HEK293 (cell line): ENCODE measurements around the gene ZBTB4.
A peak's percentile ranks its signal among the peaks of the same experiment; 100 is the strongest.

ENCODE experiments used
- GLIS2 ChIP-seq: fragments of 450-650 bp; formaldehyde crosslinking; IDR thresholded peaks from 2 replicates; pipeline ENCODE4 v1.5.1; 2016; ENCODE audit warnings: missing biosample characterization, missing genetic modification characterization
- IKZF3 ChIP-seq: fragments of 450-650 bp; IDR thresholded peaks from 2 replicates; pipeline ENCODE4 v1.5.0; 2018; ENCODE audit warnings: missing biosample characterization, mild to moderate bottlenecking, missing genetic modification characterization, moderate library complexity
- PRDM4 ChIP-seq: fragments of 450-650 bp; formaldehyde crosslinking; IDR thresholded peaks from 2 replicates; pipeline ENCODE4 v1.5.1; 2017; ENCODE audit warnings: missing biosample characterization, missing genetic modification characterization
- REST ChIP-seq: fragments of 450-650 bp; formaldehyde crosslinking; IDR thresholded peaks from 2 replicates; pipeline ENCODE4 v1.5.1; 2016; ENCODE audit warnings: missing biosample characterization, missing genetic modification characterization
- SCRT2 ChIP-seq: fragments of 450-650 bp; formaldehyde crosslinking; IDR thresholded peaks from 2 replicates; pipeline ENCODE4 v1.5.1; 2016; ENCODE audit warnings: missing biosample characterization, missing genetic modification characterization
- ZBTB26 ChIP-seq: fragments of 450-650 bp; formaldehyde crosslinking; optimal IDR thresholded peaks from 2 replicates; pipeline ENCODE3; 2016; ENCODE audit warnings: missing biosample characterization, mild to moderate bottlenecking, missing genetic modification characterization
- ZFP69B ChIP-seq: fragments of 450-650 bp; formaldehyde crosslinking; IDR thresholded peaks from 2 replicates; pipeline ENCODE4 v1.5.1; 2016; ENCODE audit warnings: missing biosample characterization, missing genetic modification characterization
- ZNF112 ChIP-seq: fragments of 450-650 bp; formaldehyde crosslinking; IDR thresholded peaks from 2 replicates; pipeline ENCODE4 v1.5.0; 2017; ENCODE audit warnings: missing biosample characterization, missing genetic modification characterization
- ZNF121 ChIP-seq: fragments of 450-650 bp; formaldehyde crosslinking; IDR thresholded peaks from 2 replicates; pipeline ENCODE4 v1.5.1; 2016; ENCODE audit warnings: missing biosample characterization, missing genetic modification characterization
- ZNF138 ChIP-seq: fragments of 450-650 bp; formaldehyde crosslinking; IDR thresholded peaks from 2 replicates; pipeline ENCODE4 v1.5.1; 2016; ENCODE audit warnings: missing biosample characterization, missing genetic modification characterization, borderline replicate concordance
- ZNF140 ChIP-seq: fragments of 450-650 bp; formaldehyde crosslinking; IDR thresholded peaks from 2 replicates; pipeline ENCODE4 v1.5.1; 2016; ENCODE audit warnings: missing biosample characterization, missing genetic modification characterization
- ZNF248 ChIP-seq: fragments of 450-650 bp; formaldehyde crosslinking; IDR thresholded peaks from 2 replicates; pipeline ENCODE4 v1.5.1; 2017; ENCODE audit warnings: missing biosample characterization, missing genetic modification characterization
- ZNF350 ChIP-seq: fragments of 450-650 bp; formaldehyde crosslinking; IDR thresholded peaks from 2 replicates; pipeline ENCODE4 v1.5.0; 2017; ENCODE audit warnings: missing biosample characterization, mild to moderate bottlenecking, missing genetic modification characterization
- ZNF362 ChIP-seq: fragments of 450-650 bp; formaldehyde crosslinking; IDR thresholded peaks from 2 replicates; pipeline ENCODE4 v1.5.1; 2016; ENCODE audit warnings: missing biosample characterization, missing genetic modification characterization
- ZNF501 ChIP-seq: fragments of 450-650 bp; formaldehyde crosslinking; IDR thresholded peaks from 2 replicates; pipeline ENCODE4 v1.5.1; 2016; ENCODE audit warnings: missing biosample characterization, missing genetic modification characterization
- ZNF629 ChIP-seq: fragments of 450-650 bp; formaldehyde crosslinking; IDR thresholded peaks from 2 replicates; pipeline ENCODE4 v1.5.1; 2017; ENCODE audit warnings: missing biosample characterization, missing genetic modification characterization
- ZSCAN16 ChIP-seq: fragments of 450-650 bp; formaldehyde crosslinking; IDR thresholded peaks from 2 replicates; pipeline ENCODE4 v1.5.1; 2016; ENCODE audit warnings: missing biosample characterization, missing genetic modification characterization
- TF ChIP-seq, protein P1 (sequence below): fragments of 450-650 bp; formaldehyde crosslinking; IDR thresholded peaks from 2 replicates; pipeline ENCODE4 v1.5.1; 2016; ENCODE audit warnings: missing biosample characterization, missing genetic modification characterization
- TF ChIP-seq, protein P2 (sequence below): fragments of 450-650 bp; formaldehyde crosslinking; IDR thresholded peaks from 2 replicates; pipeline ENCODE4 v1.5.1; 2016; ENCODE audit warnings: missing biosample characterization, missing genetic modification characterization
- TF ChIP-seq, protein P3 (sequence below): fragments of 450-650 bp; formaldehyde crosslinking; IDR thresholded peaks from 2 replicates; pipeline ENCODE4 v1.5.1; 2017; ENCODE audit warnings: missing biosample characterization, missing genetic modification characterization

ZBTB4 gene

GRCh38 chr17:7435676-7436555 is 43.5 kb downstream of the ZBTB4 start (continued):
- peak; percentile 33 for TF ChIP-seq ZBTB26
- no peak for TF ChIP-seq PRDM4 (tag by site-specific recombination)
- TF ChIP-seq ZNF112 (tag by site-specific recombination): no peak
- no peak for TF ChIP-seq ZNF121 (tag by site-specific recombination)
- no peak for TF ChIP-seq ZNF140
- TF ChIP-seq SCRT2 (tag by site-specific recombination): peak; percentile 73
- 0 out of 2 replicates have a peak, but pooled peaks have one; percentile 52 for TF ChIP-seq ZNF501 (tag by site-specific recombination)
- TF ChIP-seq, protein P1, sequence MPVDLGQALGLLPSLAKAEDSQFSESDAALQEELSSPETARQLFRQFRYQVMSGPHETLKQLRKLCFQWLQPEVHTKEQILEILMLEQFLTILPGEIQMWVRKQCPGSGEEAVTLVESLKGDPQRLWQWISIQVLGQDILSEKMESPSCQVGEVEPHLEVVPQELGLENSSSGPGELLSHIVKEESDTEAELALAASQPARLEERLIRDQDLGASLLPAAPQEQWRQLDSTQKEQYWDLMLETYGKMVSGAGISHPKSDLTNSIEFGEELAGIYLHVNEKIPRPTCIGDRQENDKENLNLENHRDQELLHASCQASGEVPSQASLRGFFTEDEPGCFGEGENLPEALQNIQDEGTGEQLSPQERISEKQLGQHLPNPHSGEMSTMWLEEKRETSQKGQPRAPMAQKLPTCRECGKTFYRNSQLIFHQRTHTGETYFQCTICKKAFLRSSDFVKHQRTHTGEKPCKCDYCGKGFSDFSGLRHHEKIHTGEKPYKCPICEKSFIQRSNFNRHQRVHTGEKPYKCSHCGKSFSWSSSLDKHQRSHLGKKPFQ: no peak
- no peak for TF ChIP-seq REST
- TF ChIP-seq ZSCAN16 (tag by site-specific recombination): no peak
- TF ChIP-seq ZNF350 (tag by site-specific recombination): no peak
- TF ChIP-seq ZFP69B (tag by site-specific recombination): peak; percentile 90
- TF ChIP-seq GLIS2: peak; percentile 78
- no peak; the same call in 1 of the 2 replicates for TF ChIP-seq ZNF629 (tag by site-specific recombination)
- no peak for TF ChIP-seq ZNF138
- TF ChIP-seq, protein P2, sequence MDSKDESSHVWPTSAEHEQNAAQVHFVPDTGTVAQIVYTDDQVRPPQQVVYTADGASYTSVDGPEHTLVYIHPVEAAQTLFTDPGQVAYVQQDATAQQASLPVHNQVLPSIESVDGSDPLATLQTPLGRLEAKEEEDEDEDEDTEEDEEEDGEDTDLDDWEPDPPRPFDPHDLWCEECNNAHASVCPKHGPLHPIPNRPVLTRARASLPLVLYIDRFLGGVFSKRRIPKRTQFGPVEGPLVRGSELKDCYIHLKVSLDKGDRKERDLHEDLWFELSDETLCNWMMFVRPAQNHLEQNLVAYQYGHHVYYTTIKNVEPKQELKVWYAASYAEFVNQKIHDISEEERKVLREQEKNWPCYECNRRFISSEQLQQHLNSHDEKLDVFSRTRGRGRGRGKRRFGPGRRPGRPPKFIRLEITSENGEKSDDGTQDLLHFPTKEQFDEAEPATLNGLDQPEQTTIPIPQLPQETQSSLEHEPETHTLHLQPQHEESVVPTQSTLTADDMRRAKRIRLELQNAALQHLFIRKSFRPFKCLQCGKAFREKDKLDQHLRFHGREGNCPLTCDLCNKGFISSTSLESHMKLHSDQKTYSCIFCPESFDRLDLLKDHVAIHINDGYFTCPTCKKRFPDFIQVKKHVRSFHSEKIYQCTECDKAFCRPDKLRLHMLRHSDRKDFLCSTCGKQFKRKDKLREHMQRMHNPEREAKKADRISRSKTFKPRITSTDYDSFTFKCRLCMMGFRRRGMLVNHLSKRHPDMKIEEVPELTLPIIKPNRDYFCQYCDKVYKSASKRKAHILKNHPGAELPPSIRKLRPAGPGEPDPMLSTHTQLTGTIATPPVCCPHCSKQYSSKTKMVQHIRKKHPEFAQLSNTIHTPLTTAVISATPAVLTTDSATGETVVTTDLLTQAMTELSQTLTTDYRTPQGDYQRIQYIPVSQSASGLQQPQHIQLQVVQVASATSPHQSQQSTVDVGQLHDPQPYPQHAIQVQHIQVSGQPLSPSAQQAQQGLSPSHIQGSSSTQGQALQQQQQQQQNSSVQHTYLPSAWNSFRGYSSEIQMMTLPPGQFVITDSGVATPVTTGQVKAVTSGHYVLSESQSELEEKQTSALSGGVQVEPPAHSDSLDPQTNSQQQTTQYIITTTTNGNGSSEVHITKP: peak; percentile 91
- TF ChIP-seq ZNF248 (tag by site-specific recombination): no peak
- TF ChIP-seq, protein P3, sequence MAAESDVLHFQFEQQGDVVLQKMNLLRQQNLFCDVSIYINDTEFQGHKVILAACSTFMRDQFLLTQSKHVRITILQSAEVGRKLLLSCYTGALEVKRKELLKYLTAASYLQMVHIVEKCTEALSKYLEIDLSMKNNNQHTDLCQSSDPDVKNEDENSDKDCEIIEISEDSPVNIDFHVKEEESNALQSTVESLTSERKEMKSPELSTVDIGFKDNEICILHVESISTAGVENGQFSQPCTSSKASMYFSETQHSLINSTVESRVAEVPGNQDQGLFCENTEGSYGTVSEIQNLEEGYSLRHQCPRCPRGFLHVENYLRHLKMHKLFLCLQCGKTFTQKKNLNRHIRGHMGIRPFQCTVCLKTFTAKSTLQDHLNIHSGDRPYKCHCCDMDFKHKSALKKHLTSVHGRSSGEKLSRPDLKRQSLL (tag by site-specific recombination): peak; percentile 21; the same call in 1 of the 2 replicates
- TF ChIP-seq ZNF362 (tag by site-specific recombination): no peak
- no peak for TF ChIP-seq IKZF3
